HG03457 (cell line): ENCODE data around the gene TIMP2.

ENCODE experiments used
- ATAC-seq: cut with Tn5 transposase; IDR thresholded peaks from one replicate; pipeline ENCODE4 v1.9.1; 2021; ENCODE audit warnings: moderate number of reproducible peaks; ENCODE audit not compliant: unreplicated experiment

Gene TIMP2

GRCh38 chr17:78819806-78820792, 105.1 kb downstream of the TIMP2 start:
- no peak for ATAC-seq

DNA sequence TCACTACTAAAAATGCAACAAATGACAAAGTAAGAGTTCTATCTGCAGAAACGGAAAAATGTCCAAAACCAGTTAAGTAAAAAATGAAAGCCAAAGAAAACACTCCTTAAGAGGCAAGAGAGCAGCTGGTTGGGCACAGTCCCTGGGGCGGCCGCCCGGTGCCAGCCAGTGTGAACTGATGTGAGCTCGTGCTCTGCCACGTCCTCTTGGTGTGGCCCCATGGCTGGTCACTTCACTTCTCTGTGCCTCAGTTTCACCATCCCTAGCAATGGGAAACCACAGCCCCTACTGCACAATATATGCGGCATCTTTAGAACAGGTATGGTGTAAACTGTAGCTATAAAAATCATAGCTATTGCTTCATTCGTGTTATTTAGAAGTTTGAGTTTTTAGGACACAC, 105.8 kb downstream of the TIMP2 start:
- ATAC-seq: no peak

GRCh38 chr17:78818932-78819331, 106.3 kb downstream of the TIMP2 start:
- ATAC-seq: no peak

GRCh38 chr17:78818152-78818846, 106.9 kb downstream of the TIMP2 start:
- no peak for ATAC-seq

DNA sequence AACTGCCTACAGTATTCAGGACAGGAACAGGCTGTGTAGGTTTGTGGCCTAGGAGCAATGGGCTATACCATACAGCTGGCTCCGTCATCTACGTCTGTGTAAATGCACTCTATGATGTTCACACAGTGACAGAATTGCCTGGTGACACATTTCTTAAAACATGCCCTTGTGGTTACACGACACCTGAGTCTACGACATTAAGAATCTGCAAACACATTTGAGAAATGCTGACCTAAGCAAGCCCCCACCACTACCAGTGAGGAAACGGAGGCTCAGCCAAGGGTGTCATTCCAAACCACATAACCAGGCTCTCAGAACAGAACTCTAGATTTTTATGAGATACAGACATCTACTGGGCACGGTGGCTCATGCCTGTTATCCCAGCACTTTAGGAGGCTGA, 108.1 kb downstream of the TIMP2 start:
- ATAC-seq: no peak

GRCh38 chr17:78815696-78816095, 109.5 kb downstream of the TIMP2 start:
- no peak for ATAC-seq

DNA sequence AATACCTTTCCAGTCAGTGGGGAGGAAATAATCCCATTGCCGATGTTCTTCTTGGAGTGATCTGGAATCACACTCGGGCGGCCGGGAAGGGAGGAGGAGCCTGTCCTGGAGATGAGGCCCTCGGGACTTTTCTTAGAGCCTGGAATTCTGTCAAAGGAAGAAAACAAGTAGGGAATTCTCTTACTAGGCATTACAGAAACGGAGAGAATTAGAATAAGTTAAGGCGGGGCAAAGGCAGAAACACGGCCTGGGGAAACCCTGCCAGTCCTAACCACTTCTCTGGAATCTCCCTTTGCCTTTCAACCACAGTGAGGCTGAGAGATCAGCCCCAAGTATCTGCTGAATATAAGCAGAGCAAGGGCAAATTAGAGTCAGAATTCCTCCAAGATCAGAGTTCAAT, 112.3 kb downstream of the TIMP2 start:
- no peak for ATAC-seq

- ATAC-seq: no peak
Measured at GRCh38 chr17:78808163-78808562, 117.0 kb downstream of the TIMP2 start.

DNA sequence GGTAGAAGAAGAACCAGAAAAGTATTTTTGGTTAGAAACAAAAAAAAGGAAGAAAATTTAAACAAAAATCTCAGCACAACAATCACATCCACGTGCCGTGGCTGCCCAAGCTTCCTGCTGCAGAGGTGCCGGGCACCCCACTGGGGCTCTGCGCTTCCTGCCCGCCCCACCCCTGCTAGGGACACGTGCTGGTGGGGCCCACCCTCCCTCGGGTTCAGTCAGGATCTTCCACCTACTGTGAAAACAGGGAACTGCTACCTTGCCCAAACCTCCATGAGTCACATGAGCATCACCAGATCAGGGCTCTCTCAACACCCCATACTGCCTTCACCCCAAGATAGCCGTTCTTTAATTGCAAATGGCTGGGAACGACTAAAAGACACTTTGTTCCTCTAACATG, 118.7 kb downstream of the TIMP2 start:
- ATAC-seq: no peak

DNA sequence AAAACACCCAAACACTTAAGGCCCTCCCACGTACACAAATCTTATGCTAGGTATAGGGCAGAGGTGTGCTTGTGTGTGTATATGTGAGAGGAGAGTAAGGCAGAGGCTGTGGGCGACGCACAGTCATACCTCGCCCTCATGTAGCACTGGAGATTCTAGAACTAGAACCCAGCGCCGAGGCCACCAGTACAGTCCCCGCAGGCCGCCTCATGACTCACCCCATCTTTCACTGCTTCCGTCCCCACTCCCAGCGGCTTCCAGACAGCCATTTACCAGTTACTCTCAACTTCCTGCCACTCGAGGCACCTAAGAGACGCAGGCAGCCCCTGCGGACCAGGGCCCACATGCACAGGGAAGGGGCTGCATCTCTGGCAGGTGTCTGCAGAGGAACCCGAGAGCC, 119.9 kb downstream of the TIMP2 start:
- ATAC-seq: no peak

GRCh38 chr17:78804777-78805176, 120.4 kb downstream of the TIMP2 start:
- ATAC-seq: no peak

GRCh38 chr17:78803186-78803845, 121.9 kb downstream of the TIMP2 start:
- no peak for ATAC-seq
